Measurements from ENCODE around the gene EFCAB6. TPM values are rescaled to one million over a fixed set of nuclear protein-coding genes. Genes with fewer than 3 reads are reported as not detected.

The EFCAB6 gene
- total and polyA plus RNA-seq, 9 of the 15 experiments (the other 6 are each of a cell fraction or from before 2014, with no cell fraction given) = 0.06 TPM; not detected in 8

DNA sequence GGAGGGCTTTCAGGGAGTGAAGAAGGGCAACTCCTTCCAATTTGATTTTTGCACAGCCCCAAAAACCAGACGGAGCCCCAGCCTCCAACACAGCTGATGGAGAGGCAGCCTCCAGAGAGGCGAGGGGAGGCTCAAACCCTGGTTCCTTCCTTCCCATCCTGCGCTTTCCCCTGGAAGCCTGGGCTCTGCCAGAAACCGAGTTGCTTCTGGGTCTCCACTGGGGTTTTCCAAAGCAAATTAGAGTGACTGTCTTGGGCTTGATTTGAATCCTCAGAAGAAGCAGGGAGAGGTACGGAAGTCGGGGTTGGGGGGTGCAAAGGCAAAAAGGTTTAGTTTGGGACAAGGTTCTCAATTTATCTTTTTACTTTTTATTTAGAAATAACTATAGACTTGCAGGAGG lies 271.1 kb downstream of the EFCAB6 start (continued):
- TF ChIP-seq, protein P1, sequence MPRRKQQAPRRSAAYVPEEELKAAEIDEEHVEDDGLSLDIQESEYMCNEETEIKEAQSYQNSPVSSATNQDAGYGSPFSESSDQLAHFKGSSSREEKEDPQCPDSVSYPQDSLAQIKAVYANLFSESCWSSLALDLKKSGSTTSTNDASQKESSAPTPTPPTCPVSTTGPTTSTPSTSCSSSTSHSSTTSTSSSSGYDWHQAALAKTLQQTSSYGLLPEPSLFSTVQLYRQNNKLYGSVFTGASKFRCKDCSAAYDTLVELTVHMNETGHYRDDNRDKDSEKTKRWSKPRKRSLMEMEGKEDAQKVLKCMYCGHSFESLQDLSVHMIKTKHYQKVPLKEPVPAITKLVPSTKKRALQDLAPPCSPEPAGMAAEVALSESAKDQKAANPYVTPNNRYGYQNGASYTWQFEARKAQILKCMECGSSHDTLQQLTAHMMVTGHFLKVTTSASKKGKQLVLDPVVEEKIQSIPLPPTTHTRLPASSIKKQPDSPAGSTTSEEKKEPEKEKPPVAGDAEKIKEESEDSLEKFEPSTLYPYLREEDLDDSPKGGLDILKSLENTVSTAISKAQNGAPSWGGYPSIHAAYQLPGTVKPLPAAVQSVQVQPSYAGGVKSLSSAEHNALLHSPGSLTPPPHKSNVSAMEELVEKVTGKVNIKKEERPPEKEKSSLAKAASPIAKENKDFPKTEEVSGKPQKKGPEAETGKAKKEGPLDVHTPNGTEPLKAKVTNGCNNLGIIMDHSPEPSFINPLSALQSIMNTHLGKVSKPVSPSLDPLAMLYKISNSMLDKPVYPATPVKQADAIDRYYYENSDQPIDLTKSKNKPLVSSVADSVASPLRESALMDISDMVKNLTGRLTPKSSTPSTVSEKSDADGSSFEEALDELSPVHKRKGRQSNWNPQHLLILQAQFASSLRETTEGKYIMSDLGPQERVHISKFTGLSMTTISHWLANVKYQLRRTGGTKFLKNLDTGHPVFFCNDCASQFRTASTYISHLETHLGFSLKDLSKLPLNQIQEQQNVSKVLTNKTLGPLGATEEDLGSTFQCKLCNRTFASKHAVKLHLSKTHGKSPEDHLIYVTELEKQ (CRISPR knock-in tag; IDR thresholded peaks at IDR 0.05) = no peak
- TF ChIP-seq L3MBTL2 (IDR thresholded peaks at IDR 0.05) (no peak), ZFP36 (IDR thresholded peaks at IDR 0.05; ENCODE audit: low read depth, low read length, partially characterized antibody) (no peak), NR2C1 (IDR thresholded peaks at IDR 0.05) (no peak), NR2C1 (tag; IDR thresholded peaks at IDR 0.05) (no peak), ZNF263 (CRISPR knock-in tag; IDR thresholded peaks at IDR 0.05; ENCODE audit: borderline replicate concordance) (no peak), CBX1 (IDR thresholded peaks at IDR 0.05; ENCODE audit: low read depth) (no peak), FOXK1 (CRISPR knock-in tag; IDR thresholded peaks at IDR 0.05; ENCODE audit: borderline replicate concordance) (no peak), POLR2AphosphoS5 (IDR thresholded peaks at IDR 0.05; ENCODE audit: control insufficient read depth, insufficient read depth, low read depth, low read length) (no peak)
- TF ChIP-seq, protein P2, sequence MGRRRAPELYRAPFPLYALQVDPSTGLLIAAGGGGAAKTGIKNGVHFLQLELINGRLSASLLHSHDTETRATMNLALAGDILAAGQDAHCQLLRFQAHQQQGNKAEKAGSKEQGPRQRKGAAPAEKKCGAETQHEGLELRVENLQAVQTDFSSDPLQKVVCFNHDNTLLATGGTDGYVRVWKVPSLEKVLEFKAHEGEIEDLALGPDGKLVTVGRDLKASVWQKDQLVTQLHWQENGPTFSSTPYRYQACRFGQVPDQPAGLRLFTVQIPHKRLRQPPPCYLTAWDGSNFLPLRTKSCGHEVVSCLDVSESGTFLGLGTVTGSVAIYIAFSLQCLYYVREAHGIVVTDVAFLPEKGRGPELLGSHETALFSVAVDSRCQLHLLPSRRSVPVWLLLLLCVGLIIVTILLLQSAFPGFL (CRISPR knock-in tag; IDR thresholded peaks at IDR 0.05) = no peak
- TF ChIP-seq, protein P3, sequence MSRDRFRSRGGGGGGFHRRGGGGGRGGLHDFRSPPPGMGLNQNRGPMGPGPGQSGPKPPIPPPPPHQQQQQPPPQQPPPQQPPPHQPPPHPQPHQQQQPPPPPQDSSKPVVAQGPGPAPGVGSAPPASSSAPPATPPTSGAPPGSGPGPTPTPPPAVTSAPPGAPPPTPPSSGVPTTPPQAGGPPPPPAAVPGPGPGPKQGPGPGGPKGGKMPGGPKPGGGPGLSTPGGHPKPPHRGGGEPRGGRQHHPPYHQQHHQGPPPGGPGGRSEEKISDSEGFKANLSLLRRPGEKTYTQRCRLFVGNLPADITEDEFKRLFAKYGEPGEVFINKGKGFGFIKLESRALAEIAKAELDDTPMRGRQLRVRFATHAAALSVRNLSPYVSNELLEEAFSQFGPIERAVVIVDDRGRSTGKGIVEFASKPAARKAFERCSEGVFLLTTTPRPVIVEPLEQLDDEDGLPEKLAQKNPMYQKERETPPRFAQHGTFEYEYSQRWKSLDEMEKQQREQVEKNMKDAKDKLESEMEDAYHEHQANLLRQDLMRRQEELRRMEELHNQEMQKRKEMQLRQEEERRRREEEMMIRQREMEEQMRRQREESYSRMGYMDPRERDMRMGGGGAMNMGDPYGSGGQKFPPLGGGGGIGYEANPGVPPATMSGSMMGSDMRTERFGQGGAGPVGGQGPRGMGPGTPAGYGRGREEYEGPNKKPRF (IDR thresholded peaks at IDR 0.05; ENCODE audit: low read depth, low read length) = no peak

Measured in K562 (cell line).